Glomerular endothelial cell (primary cell): ENCODE measurements around the gene PPP1R3A. TPM values are rescaled to one million over a fixed set of nuclear protein-coding genes. Genes with fewer than 3 reads are reported as not detected.
"Not testable (repeated sequence)": the region's sequence is repeated elsewhere in the genome, so short reads cannot be mapped to it uniquely, and the experiment has no call there.

Experiments used
- DNase-seq: peaks from one replicate; pipeline ENCODE4 v3.0.0-alpha.2; 2011; ENCODE audit warnings: low read depth, low spot score; ENCODE audit errors: extremely low read depth
- total RNA-seq: library from RNA; depleted of rRNA; stranded (reverse); fragments of >200 nt; gene quantifications from 2 replicates; pipeline ENCODE4 v1.2.3, GENCODE V29; 2015

The PPP1R3A gene, protein sequence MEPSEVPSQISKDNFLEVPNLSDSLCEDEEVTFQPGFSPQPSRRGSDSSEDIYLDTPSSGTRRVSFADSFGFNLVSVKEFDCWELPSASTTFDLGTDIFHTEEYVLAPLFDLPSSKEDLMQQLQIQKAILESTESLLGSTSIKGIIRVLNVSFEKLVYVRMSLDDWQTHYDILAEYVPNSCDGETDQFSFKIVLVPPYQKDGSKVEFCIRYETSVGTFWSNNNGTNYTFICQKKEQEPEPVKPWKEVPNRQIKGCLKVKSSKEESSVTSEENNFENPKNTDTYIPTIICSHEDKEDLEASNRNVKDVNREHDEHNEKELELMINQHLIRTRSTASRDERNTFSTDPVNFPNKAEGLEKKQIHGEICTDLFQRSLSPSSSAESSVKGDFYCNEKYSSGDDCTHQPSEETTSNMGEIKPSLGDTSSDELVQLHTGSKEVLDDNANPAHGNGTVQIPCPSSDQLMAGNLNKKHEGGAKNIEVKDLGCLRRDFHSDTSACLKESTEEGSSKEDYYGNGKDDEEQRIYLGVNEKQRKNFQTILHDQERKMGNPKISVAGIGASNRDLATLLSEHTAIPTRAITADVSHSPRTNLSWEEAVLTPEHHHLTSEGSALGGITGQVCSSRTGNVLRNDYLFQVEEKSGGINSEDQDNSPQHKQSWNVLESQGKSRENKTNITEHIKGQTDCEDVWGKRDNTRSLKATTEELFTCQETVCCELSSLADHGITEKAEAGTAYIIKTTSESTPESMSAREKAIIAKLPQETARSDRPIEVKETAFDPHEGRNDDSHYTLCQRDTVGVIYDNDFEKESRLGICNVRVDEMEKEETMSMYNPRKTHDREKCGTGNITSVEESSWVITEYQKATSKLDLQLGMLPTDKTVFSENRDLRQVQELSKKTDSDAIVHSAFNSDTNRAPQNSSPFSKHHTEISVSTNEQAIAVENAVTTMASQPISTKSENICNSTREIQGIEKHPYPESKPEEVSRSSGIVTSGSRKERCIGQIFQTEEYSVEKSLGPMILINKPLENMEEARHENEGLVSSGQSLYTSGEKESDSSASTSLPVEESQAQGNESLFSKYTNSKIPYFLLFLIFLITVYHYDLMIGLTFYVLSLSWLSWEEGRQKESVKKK
- total RNA-seq = not detected in 2 replicates

DNA sequence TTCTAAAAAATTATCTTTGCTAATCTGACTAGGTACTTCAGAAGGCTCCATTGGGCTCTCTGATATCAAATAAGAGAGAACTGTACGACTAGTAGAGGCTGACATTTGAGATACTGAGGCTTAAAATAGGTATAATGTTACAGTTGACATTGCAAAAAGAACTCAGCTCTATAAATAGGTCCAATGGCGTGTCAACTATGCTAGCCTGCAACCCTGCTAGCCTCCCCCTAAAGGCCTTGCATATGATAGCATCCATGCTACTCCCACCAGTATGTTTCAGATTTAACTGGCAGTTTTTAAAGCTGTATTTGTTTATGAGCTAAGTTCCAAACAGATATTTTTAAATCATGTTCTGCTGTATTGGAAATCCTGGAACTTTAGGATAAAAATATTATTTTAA lies at the start of gene PPP1R3A:
Gene PPP1R3A, minus strand, starts transcription at position 64 of the 400 bp plus-strand sequence. Its CDS starts 13 bp downstream, at position 51.
- DNase-seq = no peak

DNA sequence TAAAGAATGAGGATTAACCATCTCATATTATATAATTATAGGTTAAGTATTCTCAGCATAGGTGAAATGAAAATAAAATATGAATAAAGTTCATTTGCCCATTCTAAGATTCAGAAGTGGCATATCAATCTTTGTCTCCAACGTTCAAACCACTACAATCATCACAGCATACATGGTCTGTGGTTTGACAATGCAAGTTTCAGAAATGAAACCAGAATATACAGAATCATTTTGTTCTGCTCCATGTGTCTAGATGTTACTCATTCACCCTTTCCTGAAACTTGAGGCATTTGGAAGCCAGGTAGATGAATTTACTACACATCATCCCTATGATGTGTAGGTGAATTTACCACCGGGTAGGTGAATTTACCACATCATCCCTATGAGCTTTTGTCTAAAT lies 44.5 kb upstream of the PPP1R3A start:
- no peak for DNase-seq

DNA sequence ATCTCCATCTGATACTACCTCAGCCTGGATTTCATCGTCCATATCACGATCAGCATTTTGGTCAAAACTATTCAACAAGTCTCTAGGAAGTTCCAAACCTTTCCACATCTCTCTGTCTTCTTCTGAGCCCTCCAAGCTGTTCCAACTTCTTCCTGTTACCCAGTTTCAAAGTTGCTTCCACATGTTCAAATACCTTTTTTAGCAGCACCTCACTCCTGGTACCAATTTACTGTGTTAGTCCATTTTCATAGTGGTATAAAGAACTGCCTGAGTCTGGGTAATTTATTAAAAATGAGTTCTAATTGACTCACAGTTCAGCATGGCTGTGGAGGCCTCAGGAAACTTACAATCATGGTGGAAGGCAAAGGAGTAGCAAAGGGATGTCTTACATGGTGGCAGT lies 41.1 kb upstream of the PPP1R3A start:
- DNase-seq = no peak

DNA sequence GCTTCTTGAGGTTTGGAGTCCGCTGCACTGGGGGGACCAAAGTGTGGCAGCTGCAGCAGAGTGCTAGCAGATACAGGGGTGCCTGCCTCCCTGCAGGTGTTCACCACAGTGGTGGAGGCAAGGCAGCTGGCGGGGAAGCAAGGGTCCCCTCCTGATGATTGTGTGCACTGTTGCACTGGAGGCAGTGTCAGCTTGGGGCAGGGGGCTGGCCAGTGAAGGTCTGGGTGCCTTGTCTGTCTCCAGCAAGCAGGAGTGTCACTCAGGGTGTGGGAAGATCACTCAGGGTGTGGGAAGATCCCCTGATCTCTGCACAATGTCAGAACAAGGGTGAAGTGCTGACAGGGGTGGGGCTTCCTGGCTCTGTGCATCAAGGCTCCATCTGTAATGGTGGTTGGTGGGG lies 36.3 kb upstream of the PPP1R3A start:
- no peak for DNase-seq

DNA sequence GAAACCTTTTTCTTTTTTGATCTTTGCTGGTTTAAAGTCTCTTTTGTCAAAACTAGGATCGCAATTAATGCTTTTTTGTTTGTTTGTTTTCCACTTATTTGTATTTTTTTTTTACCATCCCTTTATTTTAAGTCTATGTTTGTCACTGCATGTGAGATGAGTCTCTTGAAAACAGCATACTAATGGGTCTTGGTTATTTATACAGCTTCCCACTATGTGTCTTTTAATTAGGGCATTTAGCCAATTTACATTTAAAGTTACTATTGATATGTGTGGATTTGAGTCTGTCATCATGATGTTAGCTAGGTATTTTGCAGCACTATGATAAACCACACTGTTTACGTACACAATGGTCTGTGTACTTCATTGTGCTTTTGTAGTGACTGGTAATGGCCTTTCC lies 34.7 kb upstream of the PPP1R3A start:
- DNase-seq = no peak

DNA sequence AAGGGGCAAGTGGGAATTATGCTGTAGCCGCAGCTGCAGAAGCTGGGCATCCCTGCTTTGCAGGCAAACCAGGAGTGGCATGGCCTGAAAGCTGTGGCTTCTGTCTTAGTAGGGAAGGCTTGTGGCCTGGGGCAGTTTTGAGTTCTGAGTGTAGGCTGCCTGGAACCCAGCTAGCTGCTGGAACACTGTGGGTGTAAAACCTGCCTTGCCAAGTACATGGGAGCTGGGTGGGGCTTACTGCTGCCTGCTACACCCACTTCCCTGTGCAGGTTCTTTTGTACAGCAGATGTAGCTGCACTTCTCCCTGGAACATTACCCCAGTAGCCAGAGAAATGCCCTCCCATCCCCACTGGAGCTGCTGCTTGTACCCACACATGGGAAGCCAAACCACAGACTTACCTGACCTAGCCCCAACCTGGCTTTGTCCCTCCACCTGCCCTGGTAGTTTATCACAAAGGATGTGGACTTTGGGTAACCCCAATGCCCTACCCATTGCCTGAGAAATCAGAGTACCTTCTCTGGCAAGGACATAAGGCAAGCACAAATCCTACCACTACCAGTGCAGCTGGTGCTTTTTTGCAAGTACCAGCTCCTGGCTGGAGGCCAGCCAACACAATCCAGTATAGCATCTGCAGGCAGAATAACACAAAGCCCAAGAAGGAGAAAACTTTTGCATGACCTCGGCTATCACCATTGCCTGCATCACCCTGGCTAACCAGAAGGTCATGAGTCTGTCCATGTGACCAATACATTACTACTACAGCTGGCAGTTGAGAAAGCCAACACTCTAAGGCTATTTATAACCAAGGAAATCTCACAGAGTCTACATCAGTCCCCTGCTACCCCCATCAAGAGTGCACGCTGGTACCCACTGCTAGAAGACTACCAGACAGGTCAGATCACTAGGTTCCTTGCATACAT lies 26.5 kb upstream of the PPP1R3A start:
- DNase-seq = no peak

DNA sequence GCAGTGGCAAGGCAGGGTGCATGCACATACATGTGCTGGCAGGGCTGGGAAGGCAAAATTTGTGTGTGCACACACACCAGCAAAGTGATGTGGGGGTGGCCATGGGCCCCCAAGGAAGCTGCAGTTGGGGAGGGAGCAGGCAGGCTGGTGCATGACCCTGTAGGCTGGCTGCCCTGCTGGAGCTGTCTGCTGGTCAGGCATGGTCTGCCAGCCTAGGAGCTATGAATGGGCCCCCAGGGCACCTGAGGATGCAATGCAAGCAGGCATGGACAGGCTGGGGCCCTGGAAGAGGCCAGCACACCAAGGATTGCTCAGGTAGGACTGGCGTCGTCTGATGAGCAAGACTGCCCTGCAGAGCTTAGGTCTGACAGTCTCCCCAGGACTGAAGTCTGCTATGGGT lies 18.2 kb upstream of the PPP1R3A start:
- no peak for DNase-seq

DNA sequence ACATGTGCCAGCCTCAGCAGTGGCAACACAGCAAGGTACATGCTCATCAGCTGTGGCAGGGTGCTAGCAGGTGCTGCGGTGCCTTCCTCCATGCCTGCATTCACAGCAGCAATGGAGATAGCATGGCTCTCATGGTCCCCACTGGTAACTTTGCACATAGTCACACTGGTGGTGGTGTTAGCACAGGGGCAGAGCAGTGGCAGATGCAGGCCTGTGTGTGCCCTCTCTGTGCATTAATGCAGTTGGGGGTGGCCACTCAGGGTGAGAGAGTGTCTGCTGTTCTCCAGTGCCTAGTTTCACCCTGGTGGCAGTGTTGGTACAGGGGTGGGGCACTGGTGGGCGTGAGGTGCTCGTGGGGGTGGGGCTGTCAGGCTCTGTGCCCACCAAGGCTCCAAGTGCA lies 17.7 kb upstream of the PPP1R3A start:
- no peak for DNase-seq

DNA sequence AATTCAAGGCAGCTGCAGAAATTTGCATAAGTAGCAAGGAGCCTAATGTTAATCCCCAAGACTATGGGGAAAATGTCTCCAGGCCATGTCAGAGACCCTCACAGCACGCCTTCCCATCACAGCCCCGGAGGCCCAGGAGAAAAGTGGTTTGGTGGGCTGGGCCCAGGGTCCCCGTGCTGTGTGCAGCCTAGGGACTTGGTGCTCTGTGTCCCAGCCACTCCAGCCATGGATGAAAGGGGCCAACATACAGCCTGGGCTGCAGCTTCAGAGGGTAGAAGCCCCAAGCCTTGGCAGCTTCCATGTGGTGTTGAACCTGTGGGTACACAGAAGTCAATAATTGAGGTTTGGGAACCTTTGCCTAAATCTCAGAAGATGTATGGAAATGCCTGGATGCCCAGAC lies 10.6 kb upstream of the PPP1R3A start:
- not testable (repeated sequence) for DNase-seq

DNA sequence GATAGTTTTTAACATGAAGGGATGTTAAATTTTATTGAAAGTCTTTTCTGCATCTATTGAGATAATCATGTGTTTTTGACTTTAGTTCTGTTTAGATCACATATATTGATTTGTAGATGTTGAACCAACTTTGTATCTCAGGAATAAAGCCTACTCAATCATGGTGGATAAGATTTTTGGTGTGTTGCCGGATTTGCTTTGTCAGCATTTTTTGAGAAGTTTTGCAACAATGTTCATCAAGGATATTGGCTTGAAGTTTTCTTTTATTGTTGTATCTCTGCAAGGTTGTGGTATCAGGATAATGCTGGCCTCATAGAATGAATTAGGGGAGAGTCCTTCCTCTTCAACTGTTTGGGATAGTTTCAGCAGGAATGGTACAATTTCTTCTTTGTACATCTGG lies 9.3 kb upstream of the PPP1R3A start:
- no peak for DNase-seq

DNA sequence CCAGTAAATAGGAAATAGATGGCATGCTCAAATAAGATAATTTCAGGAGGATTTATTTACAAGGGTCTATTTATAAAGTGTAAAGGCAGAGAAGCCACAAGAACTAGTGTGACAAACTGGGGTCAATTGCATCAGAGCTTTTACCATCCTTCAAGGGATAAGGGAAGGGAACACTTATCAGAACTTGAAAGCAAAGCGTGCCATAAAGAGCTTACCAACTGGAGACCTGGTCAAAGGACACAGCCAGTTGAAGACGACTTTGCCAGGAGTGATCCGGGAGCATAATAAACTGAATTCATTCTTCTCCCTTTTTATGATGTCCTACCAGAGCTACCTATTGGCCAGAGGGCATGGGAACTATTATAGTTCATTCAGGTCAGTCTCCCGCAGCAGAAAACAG lies 3.2 kb upstream of the PPP1R3A start:
- no peak for DNase-seq

DNA sequence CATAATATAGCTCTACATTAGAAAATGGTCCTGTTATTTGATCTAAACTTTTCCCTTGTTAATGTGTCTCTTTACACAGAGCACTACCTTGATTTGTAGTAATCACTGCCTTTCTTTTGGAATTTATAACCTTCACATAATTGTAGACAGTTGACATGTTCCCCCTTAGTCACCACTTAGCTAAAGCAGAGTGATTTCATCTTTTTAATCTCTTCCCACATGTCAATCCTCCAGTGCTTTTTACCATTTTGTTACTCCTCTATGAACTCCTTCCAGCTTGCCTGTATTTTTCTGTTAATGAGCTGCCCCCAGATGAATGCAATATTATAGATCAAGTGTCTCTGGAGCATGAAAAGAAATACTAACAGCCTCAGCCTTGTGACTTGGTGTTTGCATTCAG lies 2.6 kb upstream of the PPP1R3A start:
- no peak for DNase-seq

DNA sequence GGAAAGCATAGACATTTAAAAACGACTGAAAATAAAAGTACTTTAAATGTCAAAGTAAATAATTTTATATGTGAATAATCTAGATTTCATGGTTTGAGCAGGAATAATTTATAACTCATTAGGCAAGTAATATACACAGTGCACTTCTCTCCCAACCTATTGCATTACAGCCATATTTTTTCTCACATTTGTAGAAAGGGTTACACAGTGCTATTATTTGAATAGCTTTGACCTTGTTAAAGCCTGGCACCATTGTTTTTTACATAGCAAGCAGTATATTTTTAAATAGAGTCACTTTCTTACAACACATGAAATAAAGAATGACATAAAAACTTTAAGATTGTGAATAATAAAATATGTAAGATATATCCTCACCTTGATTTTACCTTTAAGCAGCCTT lies 969 bp downstream of the PPP1R3A start:
- DNase-seq = no peak

DNA sequence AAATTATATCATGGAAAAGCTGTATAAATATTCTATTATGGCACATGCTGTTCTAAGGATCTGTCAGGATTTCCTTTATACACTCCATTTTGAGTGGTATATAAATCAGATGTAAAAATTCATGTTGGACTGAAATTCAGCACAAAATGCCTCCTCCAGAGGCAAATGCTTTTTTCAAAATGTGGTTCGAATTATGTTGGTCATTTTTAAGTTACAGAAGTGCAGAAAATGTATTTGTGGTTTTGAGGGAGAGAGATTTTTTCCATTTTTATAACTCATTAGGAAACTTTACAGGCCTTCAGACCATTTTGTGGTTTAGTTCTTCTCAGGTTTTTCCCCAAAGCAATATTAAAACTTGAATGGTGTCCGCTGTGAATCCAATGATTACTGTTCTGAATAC lies 2.9 kb downstream of the PPP1R3A start:
- DNase-seq = no peak

DNA sequence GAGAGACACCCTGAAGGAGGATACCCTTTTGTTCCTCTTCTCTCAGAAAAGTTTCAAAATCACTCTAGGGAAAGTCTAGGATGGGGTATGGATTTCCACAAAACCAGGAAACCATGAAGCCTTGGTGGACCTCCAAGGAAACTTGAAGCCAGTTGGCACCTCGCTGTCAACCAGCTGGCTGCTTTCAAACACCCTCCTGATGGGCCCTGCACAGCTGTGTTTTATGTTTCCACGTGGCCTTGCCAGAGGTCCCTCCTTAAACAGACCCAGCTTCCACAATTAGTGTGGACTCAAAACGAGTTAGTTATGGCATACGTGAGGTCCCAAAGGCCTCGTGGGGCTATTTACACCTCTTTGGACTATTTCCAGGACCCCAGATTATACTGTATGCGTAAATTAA lies 5.9 kb downstream of the PPP1R3A start:
- no peak for DNase-seq

DNA sequence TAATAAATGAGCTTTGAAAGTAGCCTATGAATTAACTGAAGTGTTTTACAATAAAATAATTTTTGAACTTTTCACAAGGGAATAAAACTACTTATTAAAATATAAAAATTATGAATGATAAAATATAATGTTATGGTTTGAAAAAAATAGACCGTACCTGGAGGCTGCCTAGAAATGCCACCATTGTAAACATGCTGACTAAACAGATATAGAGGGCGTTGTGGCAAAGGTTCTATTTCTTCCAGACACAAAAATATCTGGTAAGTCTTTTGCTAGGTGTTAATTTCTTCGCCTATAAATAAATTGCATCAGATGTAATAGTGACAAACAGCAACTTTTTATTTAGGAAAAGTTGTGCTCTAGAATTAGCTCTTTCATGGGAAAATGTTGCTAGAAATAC lies 11.2 kb downstream of the PPP1R3A start:
- DNase-seq = no peak

DNA sequence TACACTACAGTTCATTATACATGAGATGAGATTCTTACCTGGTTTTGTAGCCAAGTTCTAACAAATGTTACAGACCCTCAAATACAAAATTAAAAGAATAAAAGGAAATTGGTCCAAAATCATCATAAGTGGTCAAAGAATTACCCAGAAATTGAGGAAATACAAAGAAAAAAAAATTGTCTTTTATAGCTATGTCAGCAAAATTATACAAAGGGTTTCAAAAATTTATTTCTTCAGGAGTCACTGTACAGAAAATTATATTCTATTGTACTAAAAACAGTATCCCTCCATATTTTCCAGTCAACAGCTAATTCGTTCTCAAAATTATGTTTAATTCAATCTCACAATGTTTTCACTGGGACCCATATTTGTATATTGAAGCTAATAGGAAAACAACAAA lies 14.3 kb downstream of the PPP1R3A start:
- no peak for DNase-seq

DNA sequence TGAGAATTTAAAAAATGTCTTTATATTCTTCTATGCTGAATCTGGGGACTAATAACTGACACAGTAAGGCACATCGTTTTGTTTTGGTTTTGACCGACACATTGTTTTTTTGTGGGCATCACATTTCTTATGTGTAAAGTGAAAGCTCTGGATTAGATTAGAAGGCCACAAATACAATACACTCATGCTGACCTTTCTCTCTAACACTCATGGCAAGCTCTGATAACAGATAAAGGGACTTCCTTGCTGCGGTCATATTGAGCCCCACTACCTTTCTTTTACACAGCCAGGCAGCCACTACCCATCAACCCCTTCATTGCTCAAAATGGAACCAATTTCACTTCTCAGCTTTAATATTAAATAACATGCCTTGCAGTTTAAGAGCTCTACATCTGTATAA lies 26.0 kb downstream of the PPP1R3A start:
- peak; percentile 20 for DNase-seq

DNA sequence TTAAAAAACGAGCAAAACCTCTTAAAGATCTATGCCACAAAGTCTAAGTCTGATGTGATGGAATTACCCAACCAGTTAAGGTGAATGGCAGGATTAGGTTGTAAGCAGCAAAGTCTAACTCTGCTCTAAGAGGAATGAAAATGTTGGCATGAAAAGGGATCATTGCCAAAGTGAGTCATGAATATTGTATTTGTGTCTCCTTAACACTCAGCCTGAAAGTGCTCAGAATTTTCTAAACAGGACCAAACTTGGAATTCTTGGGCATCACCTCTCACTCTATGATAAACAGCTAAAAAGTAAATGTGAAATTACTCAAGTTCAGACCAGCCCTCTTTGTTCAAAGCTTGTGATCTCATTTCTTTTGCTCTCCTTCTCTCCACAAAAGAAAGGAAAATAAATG lies 27.0 kb downstream of the PPP1R3A start:
- peak; percentile 23 for DNase-seq

DNA sequence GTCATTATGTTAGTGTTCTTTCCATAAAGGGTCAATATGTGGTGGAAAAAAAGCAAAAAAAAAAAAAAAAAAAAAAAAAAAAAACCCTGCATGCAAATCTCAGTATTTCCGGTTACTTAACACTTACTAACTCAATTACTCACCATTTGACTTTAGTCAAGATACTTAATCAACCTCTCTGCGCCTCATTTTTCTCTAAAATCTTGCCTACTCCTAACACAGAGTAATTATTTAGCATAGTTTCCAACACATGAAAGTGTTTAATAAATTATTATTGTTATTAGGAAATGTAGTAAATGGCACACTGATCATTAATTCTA lies 27.8 kb downstream of the PPP1R3A start:
- DNase-seq = no peak
